GM12865 (cell line): ENCODE measurements around the gene CFAP69.

Experiments used
- DNase-seq: peaks from one replicate; pipeline ENCODE4 v3.0.0; 2010; ENCODE audit warnings: low read depth
- H3K4me3 ChIP-seq: 2 replicates; pipeline ENCODE4 v1.5.1; 2011; ENCODE audit warnings: mild to moderate bottlenecking, low read depth, low read length, control low read depth
- TF ChIP-seq, protein P1 (sequence below): IDR thresholded peaks from 2 replicates; pipeline ENCODE4 v1.5.1; 2011; ENCODE audit warnings: low read length, control low read depth, low read depth, inconsistent platforms; ENCODE audit not compliant: insufficient read depth; ENCODE audit errors: missing control alignments

CFAP69 gene

DNA sequence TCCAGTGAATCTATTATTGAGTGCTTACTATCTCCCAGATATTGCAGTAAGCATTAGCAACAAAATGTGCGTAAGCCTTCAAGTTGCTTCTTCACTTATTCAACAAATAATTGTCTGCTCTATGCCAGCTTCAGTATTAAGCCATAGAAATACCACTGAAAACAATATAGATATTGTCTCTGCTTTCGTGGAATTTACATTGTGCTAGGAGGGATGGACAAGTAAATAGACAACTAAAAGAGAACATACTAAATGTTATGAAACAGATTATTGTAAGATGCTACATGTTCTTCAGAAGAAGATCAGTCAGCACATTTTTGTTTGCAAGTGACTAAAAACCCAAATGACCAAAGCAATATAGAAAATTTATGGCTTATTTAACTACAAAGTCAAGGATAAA, 27.3 kb downstream of the CFAP69 start:
- H3K4me3 ChIP-seq, result no peak overlapping the region
- TF ChIP-seq, protein P1, sequence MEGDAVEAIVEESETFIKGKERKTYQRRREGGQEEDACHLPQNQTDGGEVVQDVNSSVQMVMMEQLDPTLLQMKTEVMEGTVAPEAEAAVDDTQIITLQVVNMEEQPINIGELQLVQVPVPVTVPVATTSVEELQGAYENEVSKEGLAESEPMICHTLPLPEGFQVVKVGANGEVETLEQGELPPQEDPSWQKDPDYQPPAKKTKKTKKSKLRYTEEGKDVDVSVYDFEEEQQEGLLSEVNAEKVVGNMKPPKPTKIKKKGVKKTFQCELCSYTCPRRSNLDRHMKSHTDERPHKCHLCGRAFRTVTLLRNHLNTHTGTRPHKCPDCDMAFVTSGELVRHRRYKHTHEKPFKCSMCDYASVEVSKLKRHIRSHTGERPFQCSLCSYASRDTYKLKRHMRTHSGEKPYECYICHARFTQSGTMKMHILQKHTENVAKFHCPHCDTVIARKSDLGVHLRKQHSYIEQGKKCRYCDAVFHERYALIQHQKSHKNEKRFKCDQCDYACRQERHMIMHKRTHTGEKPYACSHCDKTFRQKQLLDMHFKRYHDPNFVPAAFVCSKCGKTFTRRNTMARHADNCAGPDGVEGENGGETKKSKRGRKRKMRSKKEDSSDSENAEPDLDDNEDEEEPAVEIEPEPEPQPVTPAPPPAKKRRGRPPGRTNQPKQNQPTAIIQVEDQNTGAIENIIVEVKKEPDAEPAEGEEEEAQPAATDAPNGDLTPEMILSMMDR, result no peak
- DNase-seq, result no peak

DNA sequence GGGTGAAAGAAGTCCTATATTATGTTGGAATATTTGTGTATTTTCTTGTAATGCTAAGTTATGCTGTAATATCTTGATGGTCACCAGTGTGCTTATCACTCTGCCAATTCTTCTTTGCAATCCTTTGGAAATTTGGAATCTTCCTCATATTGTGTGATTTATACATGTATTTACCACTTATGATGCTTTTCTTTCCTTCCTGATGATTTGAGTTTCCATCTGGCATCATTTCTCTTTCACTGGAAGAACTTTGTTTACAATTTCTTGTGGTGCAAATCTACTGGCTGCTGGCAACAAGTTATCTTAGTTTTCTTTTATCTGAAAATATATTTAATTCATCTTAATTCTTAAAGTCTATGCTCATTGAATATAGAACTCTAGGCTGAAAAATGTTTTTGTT, 29.2 kb downstream of the CFAP69 start:
- TF ChIP-seq, protein P1, result no peak

DNA sequence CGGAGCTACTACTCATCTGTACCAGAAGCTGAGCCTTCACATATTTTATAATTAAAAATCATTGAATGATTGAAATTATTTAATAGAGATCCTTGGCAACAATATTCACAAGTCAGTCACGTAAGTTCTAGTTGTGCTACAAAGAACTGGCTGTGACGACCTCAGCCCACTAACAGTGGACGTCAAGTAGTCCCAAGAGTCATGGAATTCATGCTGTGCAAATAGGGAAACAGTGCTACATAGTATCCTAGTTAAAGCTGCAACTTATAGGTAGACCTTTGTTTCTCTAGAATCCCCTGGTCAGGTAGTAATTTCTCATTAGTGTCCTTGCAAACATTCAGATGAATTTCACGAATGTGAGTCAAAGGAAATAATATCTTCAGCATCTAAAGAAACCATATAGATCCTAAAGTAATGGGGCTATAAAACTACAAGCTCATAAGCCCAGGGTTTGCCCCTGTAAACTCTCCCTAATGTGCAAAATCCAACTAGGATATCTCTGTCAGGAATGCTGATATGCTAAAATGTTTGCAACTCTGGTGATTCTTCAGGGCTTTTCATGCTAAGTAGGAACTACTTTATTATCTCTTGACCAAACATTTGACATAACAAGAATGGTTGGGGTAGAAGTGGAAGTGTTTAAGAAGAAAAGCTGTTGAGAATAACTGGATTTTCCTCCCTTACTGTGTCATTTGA, 31.2 kb downstream of the CFAP69 start:
- TF ChIP-seq, protein P1, result no peak
- no peak for DNase-seq
- no peak overlapping the region for H3K4me3 ChIP-seq

More for the DNA sequence above, 29.2 kb downstream of the CFAP69 start:
- no peak for DNase-seq
- no peak overlapping the region for H3K4me3 ChIP-seq

DNA sequence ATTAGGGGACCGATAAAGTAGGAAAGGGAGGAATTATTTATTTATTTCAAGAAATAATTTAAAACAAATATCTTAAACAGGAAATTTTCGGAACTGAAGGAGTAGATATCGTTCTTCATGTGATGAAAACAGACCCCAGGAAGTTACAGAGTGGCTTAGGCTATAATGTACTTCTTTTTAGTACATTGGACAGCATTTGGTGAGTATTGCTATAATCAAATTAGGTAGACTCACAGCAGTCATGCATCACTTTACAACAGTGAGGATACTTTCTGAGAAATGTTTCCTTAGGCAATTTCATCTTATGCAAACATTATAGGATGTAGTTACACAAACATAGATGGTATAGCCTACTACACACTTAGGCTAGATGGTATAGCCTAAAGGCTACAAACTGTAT, 43.2 kb downstream of the CFAP69 start:
- no peak overlapping the region for H3K4me3 ChIP-seq
- DNase-seq, result no peak
- TF ChIP-seq, protein P1, result no peak

DNA sequence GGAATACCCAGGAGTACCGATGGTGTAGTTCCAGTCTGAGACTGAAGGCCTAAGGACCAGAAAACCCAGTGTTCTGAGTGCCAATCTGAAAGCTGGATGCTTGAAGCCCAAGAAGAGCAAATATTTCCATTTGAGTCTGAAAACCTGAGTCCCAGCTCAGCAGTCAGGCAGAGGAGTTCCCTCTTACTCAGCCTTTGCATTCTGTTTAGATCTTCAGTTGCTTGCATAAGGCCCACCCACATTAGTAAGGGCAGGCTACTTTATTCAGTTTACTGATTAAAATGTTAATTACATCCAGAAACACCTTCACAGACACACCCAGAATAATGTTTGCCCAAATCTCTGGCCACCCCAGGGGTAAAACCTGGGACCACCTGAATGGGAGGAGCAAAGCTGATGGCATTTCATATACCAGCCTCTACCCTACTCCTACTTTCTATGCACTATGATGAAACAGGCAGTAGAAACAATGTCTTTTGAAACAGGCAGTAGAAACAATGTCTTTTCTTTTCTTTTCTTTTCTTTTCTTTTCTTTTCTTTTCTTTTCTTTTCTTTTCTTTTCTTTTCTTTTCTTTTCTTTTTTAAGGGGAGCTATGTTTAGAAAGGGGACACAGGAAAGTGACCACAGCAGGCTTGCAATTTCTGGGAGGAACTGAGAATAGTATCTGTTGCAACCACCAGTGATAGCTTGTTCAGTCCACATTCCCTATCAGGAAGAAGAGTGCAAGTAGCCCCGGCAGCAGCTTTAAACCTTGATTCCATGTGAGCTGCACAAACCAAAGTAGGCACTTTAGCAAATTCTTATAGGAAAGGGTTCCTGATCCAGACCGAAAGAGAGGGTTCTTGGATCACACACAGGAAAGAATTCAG, 45.5 kb downstream of the CFAP69 start:
- H3K4me3 ChIP-seq, result no peak overlapping the region
- TF ChIP-seq, protein P1, result no peak
- no peak for DNase-seq

DNA sequence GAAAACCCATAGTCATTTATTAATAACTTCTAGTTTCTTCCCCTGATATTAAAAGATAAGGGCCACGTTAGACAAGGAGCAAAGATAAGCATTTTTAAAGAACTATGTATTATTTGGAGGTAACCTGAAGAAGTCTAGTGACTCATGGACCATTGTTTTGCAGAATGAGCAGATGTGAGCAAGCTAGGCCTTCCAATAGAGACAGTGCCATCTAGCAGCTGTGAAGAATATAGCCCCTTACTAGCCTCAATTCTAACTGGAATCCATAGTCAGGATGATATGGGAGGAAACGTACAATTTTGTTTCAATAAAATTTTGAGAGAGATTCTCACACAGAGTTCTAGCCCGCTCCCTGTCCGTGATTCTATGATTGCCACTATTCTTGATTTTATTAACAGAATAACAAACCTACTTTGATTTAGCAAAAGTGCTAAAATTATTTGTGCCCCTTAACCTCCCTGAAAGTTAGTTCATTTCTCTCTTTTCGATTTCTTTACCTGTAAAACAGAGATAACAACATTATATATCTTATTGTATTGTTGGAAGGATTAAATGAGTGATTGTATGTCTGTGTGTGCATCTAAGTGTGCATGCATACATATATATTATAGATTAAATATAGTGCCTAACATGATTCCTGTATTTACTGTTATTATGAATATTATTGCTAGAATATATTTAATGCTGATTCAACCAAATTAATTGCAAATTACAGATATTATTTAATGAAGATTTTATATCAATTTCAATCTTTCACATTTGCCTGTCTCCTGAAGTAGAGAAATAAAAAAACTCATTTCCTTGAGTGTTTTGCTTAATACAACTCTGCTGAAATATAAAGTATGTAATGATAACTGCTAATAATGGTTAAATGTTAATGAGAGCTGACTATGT, 53.4 kb downstream of the CFAP69 start:
- DNase-seq, result peak; percentile 26
- TF ChIP-seq, protein P1, result peak; percentile 50
- H3K4me3 ChIP-seq, result no peak overlapping the region
